Stimulated activated CD4-positive, alpha-beta T cell treated with anti-CD3 and anti-CD28 coated beads, TNF-alpha, amount 100 ng/mL, for 1 hour (primary cell): ENCODE results near the gene SERPINC1.
A peak's percentile ranks its signal among the peaks of the same experiment; 100 is the strongest.
"Not testable (repeated sequence)": the region's sequence is repeated elsewhere in the genome, so short reads cannot be mapped to it uniquely, and the experiment has no call there.

Experiments used
- DNase-seq, 3 donors: peaks; one replicate each; pipeline ENCODE4 v3.0.0-alpha.2; 2020; ENCODE audit warnings: low read depth in 3 of 3, low spot score in 1 of 3

The SERPINC1 gene

DNA sequence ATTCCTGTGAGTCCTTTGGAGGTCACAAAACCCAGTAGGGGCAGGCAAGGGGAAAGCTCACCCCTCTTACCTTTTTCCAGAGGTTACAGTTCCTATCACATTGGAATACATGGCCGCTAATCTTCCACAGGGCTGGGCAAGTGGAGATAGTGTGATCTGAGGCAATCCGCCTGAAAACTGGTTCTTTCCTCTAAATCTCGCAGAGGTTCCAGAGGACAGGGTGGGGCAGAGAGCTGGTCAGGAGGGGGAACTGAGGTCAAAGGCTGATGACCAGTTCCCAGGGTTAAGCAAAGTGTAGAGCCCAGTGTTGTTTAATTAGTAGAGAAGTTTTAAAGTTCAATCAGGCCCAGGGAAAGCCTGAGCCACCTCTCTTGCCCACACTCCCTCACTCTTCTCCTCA, at the start of gene SERPINC1:
TSS of gene SERPINC1 (minus strand) at position 179 of the 400 bp plus-strand sequence. CDS start at position 111, 68 bp downstream.
- DNase-seq, result no peak

DNA sequence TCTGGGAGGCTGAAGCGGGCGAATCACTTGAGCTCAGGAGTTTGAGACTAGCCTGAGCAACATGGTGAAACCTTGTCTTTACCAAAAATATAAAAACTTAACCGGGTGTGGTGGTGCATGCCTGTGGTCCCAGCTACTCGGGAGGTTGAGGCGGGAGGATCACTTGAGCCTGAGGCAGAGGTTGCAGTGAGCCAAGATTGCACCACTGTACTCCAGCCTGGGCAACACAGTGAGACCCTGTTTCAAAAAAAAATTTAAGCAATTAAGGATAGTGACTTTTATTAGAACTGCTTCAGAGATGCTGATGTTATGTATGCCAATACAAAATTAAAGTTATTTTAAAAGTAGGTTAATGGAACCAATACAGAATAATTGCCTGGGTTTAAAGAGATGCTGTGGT, 48.8 kb upstream of the SERPINC1 start:
- not testable (repeated sequence) for DNase-seq

DNA sequence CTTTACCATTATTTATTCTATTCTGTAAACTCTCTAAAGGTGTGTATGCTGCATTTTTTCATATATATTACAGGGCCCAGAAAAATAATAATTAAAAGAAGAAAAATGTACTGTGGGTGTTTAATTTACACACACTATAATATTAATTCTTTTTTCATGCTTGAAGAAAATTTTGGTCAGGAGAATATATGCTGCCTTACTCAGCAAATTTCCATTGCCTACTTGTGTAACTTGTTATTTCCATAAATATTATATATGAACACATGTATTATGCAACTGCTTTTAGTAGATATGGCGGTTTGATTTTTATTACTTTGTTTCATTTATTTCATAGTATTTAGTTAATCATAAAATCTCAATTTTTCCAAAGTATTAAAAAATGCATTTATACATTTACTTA, 46.4 kb upstream of the SERPINC1 start:
- no peak for DNase-seq

DNA sequence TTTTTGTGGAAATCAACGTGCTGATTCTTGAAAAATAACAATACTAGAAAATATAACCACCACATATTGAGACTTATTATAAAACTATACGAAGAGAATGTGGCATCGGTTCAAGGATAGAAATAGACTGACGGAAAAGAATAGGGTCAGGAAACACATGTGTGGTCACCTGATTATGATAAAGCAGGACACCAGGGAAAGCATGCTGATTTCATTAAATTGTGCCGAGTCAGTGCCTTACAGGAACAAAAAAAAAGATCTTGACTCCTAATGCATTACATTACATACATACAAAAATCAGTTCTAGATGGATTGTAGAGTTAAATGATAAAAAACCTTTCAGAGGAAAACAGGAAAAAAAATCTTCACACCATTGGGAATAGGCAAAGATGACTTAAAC, 43.5 kb upstream of the SERPINC1 start:
- no peak for DNase-seq

DNA sequence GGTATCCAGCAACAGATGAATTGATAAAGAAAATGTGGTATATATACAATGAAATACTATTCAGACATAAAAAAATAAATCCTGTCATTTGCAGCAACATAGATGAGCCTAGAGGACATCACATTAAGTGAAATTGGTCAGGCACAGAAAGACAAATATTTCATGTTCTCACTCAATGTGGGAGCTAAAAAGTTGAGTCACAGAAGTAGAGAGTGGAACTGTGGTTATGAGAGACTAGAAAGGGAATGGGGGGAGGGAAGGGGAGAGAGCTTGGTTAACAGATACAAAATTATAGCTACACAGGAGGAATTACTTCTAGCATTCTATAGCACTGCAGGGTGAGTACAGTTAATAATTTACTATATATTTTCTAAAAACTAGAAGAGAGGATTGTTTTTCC, 37.1 kb upstream of the SERPINC1 start:
- no peak for DNase-seq

DNA sequence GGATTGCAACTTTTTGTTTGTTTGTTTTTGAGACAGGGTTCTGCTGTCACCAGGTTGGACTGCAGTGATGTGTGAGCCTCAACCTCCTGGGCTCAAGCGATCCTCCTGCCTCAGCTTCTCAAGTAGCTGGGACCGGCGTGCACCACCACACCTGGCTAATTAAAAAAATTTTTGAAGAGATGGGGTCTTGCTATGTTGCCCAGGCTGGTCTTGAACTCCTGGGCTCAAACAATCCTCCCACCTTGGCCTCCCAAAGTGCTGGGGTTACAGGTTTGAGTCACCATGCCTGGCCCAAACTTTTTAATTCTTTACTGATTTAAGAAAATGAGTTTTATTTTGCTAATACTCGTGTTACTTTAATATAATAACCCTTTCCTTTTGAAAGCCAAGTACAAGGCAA, 31.5 kb upstream of the SERPINC1 start:
- no peak for DNase-seq

DNA sequence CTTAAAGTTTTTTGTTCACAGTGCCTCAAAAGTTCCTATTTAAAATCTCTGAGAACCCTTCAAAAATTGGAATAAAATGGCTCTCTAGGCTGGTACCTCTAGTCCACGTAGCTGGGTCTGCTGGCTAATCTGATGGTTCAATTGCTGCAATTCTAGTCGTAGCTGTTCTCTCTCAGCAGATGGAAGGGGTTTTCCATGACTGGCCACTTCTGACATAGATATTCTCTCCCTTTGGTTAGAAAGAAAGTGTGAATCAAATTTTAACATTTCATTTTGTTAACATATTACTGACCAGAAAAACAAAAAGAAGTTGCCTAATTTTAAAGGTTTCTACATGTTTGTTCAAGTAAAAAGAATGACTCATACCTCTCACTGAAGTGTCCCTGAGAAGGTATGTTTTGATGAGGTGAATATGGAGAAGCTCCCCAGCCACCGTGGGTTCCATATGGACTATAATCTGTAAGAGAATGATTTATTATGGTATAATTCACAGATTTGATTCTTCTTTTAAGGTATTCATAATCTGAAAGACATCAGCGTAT, 29.3 kb upstream of the SERPINC1 start:
- no peak for DNase-seq

DNA sequence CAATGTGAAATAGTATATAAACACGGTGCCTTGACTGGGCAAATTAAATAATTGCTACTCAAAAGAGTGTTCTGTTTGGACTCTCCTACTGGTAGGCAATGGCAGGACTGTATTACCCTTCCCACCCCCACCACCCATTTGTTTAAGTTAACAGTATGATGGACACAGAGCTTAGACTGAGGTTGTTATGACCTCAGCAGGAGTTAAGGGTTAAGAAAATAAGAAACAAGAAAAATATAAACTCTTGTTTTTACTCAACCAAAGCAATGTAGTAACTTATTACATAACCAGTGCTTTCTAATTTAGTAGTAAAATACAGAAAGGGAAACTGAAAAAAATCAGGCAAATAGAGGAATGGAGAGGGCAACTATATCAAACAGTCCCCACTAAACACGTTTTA, 19.9 kb upstream of the SERPINC1 start:
- no peak for DNase-seq

DNA sequence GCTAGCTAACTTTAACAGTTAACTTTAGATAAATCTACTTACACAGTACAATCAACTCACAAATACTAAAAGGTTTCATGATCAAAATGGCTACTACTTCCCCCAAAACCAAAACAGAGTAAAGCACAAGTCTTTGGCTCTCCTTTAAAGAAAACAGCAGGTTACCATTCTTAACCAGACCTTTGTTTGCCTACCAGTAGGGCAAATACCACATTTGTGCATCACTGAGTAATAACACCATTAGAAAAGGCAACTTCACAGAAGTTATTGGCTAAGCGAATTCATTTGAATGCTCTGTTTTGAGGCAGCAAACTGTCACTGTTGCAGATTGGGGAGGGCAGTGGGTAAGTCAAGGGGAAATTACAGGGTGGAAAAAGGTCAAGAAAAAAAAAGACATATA, 17.3 kb upstream of the SERPINC1 start:
- DNase-seq, result no peak

DNA sequence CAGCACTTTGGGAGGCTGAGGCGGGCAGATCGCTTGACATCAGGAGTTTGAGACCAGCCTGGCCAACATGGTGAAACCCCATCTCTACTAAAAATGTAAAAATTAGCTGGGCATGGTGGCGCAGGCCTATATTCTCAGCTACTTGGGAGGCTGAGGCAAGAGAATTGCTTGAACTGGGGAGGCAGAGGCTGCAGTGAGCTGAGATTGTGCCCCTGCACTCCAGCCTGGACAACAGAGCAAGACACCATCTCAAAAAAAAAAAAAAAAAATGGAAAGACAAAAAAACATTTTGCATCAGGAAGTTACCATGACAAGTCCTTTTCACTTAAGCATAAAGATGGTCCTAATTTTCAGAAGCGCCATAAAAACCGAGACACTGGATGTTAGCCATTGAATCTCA, 13.4 kb upstream of the SERPINC1 start:
- DNase-seq, result not testable (repeated sequence)

DNA sequence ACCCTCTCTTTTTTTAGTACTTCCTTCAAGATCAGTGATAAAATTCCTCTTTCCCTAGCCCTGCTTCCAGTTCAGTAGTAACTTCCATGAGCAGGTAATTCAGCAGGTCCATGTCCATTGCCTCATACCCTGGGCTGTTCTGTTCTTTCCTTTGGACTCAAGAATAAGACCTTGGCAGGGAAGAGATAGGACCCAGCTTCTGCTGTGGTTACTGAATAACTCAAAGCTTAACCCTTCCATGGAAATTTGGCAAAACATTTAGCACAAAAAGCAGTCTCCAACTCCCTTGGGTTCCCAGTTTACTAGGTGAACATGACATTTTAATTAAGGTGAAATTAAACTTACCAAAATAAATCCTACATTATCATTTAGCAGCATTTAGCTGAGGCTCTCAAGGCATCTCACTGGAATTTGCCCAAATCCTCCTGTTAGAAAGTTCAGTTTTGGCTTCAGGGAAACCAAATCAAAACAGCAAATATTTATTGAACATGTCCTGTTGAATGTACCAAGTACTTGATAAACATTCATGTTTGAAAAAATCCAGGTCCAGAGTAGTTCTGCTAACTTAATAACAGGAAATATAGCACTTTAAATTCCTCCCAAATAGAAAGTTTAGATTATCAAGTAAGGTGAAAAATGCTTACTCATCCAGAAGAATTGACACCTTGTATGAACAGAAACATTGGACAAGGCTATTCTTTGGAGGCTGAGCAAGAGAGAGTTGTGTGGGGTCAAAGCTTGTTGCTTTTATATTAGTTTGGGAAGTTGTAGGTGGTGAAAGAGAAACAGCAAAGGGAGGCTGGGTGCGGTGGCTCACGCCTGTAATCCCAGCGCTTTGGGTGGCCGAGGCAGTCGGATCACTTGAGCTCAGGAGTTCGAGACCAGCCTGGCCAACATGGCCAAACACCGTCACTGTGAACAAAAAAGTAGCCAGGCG, 8.4 kb upstream of the SERPINC1 start:
- DNase-seq, result no peak

DNA sequence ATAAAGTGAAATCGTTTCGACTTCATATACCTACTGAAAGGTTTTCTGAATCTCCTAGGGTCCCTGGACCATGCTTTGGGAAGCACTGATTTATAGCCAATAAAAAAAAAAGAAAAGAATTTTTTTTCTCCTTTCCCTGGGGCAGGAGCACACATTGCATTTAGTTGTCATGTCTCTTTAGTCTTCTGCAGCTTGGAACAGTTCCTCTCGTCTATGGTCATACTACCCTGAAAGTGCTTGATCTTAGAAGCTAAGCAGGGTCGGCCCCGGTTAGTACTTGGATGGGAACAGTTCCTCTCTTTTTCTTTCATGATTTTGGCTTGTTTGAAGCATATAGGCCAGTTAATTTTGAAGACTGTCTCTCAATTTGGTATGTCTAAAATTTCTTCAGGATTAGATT, 3.7 kb upstream of the SERPINC1 start:
- no peak for DNase-seq

DNA sequence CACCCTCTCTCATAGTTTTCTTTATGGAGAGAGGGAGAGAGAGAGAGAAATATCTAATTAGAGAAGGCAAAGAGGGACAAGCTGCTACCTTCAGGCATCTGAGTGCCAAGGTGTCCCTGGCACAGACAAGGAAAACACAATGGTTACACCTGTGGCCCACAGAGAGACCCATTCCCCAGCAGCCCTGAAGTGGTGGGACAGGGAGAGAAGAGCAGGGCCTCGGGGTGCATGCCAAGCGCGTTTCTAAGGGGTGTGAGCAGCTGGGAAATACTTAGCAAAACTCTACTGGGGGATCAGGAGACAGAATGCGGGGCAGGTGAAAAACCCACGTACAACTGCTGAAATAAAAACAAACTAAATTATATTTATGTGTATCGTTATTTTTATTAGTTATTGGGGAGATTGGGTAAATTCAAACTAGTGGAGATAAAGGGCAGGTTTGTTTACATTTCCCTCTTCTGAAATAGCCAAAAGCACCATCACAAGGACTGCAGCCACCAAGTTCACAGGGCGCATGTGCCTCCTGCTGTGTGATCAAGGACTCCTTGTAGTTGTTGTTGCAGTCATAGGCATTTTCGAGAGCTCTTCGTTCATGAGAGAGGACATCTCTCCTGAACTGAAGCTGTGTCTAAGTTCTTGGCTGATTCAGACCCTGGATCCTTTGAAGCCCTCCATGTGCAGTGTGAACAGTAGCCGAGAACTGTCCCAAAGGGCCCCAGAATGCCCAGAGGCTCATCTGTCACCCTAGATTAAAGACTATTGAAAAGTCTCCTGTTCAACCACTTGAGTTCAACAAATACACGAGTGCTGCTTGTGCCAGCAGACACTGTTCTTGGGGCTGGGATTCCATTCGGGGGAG, 737 bp upstream of the SERPINC1 start:
- DNase-seq, result no peak

DNA sequence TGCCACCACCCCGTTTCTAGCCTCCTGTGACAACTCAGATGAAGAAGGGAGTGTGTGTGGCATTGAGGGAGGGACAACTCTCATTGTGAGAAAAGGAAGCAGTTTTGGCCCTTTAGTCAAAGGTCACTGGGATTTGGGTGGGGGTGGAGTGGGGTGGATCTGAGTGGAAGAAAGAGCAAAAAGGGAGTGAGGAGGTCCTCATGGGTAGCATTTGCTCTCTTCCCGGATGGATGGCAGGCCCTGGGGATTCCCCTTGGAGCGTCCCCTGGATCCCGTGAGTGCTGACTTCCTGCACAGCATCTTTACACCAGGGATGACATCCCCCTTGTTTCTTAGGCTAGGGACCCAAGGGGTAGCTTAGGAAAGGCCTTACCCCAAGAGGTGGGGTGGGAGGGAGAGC, 460 bp downstream of the SERPINC1 start:
- no peak for DNase-seq

DNA sequence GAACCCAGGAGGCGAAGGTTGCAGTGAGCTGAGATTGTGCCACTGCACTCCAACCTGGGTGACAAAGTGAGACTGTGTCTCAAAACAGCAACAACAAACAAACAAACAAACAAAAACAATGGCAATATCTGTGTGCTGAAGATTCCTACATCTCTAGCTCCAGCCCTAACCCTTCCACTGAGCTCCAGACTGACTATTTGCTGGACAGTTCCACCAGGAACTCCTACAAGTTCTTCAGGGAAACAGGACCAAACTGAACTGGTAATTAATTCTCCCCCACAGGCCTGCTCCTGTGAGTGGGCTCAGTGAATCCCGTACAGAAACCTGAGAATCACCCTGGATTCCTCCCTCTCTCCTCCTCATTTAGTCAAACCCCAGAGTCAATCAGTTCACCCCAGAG, 1.5 kb downstream of the SERPINC1 start:
- no peak for DNase-seq

DNA sequence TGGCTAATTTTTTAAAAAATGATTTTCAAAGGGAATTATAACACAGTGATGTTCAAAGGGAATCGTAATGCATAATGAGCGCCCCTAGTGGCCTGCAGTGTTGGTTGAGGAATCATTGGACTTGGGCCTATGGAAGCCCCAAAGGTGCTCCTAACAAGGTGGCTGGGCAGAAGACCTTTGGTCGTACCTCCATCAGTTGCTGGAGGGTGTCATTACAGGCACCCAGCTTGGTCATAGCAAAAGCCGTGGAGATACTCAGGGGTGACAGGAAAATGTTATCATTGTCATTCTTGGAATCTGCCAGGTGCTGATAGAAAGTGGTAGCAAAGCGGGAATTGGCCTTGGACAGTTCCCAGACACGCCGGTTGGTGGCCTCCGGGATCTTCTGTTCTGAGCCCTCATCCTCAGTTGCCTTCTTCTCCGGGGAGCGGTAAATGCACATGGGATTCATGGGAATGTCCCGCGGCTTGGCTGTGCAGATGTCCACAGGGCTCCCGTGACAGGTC, 2.7 kb downstream of the SERPINC1 start:
- peak in 1 of 3 donors; percentile 5 for DNase-seq

DNA sequence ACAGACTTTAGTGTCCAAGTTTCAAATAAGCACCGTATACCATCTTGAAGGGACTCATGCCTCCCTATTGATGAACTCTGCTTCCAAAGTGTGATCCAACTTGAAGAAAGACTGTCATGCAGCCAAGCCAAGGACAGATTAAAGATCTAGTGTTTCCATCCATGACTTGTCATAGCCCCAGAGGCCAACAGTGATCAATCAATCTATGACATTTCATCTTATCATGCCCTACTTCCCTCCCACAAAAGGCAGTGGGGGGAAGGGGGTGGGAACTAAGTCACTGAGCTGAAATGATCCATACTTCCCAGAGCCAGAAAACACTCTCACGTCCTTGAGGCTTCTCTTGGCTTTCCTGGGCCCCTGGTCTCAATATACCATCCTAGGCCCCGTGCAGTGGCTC, 4.0 kb downstream of the SERPINC1 start:
- DNase-seq, result no peak

DNA sequence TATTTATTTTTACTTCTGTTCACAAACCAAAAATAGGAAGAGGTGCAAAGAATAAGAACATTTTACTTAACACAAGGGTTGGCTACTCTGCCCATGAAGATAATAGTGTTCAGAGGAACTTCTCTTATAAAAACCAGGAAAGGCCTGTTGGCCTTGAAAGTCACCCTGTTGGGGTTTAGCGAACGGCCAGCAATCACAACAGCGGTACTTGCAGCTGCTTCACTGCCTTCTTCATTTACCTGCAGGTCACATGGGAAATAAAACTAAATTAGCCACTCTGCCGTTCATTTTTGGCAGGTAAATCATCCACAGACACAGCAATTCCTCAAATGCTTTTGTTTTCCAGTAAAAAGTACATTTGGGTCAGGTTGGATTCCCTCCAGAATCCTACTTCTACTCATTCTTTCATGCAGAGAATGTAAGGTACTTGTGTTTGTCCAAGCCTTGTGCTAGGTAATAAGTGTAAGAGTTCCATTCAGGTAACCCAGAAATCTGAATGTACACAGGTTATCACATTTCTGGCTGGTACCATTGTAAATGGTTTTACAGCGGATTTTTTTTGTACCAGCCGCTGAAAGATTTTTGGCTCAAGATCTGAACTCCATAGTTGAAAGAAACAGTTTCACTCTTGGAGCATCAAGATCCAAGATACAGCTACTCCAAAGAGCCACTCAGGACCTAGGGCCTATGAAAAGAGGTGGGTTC, 13.1 kb downstream of the SERPINC1 start:
- no peak for DNase-seq

DNA sequence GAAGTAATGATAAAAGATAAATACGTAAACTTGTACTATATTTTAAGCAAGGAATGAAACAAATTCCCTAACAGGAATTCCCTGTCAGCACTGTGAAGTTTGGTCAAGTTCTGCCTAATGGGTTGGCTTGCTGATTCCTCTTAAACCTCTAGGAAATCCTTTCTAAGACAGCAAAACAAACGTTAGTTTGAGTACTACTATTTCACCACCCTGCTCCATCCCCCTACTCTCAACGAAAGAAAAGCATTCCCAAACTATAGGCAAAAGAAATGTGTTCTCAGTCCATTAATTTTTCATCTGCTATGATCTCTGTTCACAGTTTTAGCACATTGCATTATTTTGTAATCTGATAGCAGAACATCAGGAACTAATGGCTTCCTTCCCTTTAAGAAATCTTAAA, 16.1 kb downstream of the SERPINC1 start:
- DNase-seq, result no peak

DNA sequence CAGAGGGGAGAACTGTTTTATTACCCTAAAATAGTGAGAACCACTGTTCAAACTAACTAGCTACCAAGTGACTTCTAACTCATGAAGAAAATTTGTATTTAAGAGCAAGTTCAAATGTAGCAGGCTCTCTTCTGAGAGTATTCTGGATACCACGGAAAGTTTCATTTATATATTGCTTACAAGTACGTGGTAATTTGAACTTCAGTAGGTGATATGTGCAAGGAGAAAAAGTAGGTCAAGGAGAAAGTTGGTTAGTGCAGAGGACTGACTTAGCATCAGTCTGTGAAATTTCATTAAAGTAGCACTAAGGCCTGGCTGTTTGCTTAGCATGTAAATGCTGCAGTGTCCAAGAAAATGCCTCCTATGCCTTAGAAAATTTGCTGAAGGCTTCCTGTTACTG, 16.7 kb downstream of the SERPINC1 start:
- no peak for DNase-seq

DNA sequence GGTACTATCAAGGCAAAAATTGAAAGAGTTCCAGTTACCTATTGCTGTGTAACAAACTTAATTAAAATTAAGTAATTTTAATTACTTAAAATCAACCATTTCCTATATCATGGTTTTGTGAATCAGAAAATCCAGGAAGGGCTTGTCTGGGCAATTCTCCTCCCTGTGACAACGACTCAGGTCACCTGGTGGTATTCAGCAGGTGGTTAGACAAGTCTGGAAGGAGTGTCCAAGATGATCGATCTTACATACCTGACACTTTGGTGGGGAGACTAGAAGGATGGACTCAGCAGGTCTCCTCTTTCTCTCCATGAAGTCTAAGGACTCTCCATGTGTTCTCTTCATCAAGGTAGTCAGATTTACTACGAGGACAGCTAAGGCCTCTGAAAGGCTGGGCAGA, 22.9 kb downstream of the SERPINC1 start:
- DNase-seq, result no peak
